ENCODE data around the gene ACAT2.
"Not testable (repeated sequence)": the region's sequence is repeated elsewhere in the genome, so short reads cannot be mapped to it uniquely, and the experiment has no call there.

Gene ACAT2

DNA sequence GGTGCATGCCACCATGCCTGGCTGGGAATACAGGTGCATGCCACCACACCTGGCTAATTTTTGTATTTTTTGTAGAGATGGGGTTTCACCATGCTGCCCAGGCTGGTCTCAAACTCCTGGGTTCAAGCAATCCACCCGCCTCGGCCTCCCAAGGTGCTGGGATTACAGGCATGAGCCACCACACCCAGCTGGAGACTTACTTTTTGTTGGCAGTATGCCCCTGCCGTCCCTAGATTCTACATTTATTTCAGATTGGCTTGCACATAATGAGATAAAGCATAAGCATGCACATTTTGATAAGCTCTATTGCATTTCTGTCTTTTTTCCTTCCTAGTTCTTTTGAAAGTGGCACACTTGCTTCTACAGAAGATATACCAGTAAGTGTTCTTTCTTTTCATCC lies 54.9 kb downstream of the ACAT2 start:
- not testable (repeated sequence) for DNase-seq

GRCh38 chr6:159817951-159818739 lies 56.3 kb downstream of the ACAT2 start:
- peak; percentile 5 for DNase-seq

- DNase-seq = no peak
Measured at GRCh38 chr6:159819098-159819497, 57.3 kb downstream of the ACAT2 start.

DNA sequence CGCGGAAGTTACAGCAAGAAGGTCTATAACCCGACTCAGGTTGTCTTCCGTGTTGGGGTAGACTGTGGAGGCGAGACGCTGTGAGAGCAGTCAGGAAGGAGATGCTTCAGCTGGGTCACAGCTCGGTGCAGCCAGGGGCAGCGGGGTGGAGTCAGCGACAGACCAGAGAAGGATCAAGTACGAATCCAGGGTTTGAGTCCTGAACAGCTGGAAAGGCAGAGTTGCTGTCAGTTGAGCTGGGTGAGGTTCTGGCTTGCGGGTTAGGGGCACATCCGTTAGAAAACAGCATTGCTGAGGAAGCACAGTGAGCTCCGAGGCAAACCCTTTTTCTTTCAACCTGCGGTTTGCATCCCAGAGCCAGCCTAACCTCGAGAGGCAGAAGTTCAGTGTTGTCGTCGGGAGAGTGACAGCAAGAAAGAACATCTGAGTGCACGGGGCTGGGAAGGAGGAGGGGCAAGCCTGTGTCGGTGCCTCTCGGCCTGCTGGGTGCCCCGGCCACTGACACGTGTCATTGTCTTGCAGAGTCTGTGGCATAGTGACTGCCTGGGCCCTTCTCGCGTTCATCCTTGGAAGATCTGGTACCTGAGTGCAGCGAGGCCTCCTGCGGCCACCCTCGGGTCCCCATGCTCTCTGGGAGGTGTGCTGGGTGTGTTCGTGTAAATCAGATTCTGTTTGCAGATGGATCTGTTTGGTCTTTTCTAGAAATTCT lies 58.2 kb downstream of the ACAT2 start:
- DNase-seq = peak; percentile 27

DNA sequence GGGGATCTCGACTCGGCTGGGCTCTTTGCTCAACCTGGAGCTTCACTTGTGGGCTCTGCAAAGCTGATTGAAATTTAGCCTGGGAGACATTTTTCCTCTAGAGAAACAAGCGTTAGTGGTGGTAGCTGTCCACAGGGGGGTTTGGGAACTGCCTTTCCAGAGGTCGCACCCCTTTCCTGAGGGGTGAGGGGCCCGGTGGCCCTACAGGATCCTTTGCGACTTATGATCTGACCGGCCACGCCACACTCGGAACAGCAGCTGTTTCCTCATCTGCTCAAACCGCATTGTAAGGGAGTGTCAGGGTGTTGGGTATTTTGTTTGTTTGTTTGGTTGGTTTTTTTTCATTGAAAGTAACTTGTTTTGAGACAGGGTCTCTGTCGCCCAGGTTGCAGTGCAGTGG lies 59.3 kb downstream of the ACAT2 start:
- no peak for DNase-seq

GRCh38 chr6:159821726-159822125 lies 59.9 kb downstream of the ACAT2 start:
- DNase-seq = no peak

DNA sequence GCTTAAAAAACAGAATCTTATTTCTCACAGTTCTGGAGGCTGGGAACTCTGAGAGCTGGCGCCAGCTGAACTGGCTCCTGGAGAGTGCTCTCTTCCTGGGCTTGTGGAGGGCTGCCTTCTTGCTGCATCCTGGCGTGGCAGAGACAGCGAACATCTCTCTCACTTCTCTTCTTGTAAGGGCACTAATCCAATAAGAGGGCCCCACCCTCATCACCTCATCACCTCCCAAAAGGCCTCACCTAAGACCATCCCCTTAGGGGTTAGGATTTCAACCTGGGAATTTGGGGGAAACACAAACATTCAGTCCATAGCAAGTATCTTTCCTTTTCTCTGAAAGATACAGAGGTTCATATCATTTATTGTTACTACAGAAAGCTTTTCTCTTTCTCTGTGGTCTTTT lies 62.1 kb downstream of the ACAT2 start:
- no peak for DNase-seq

- not testable (repeated sequence) for DNase-seq
Measured at GRCh38 chr6:159824690-159825089, 62.8 kb downstream of the ACAT2 start.

DNA sequence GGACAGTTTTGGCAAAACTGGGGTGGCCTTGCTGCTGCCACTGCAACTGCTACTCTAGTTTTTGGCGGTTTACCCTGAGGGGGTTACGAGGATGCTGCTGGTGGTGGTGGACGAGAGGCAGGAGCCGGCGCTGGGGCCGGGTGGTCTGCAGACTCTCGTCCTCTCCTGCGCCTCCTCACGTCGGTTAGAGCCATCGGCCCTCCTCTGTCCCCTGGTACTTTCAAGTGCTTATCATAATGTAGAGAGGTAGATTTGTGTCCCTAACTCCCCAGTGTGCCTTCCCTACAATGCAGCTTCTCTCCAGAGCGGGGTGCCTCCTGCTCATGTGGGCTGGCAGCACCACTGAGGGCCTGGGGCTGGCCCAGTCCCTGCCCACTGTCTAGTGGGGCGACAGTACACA lies 64.2 kb downstream of the ACAT2 start:
- no peak for DNase-seq

GRCh38 chr6:159826968-159827647 lies 65.3 kb downstream of the ACAT2 start:
- no peak for DNase-seq

GRCh38 chr6:159828074-159828473 lies 66.2 kb downstream of the ACAT2 start:
- DNase-seq = no peak
